MCF 10A (cell line): ENCODE data around the gene C11orf86. TPM values are rescaled to one million over a fixed set of nuclear protein-coding genes. Genes with fewer than 3 reads are reported as not detected.
"Not testable (repeated sequence)": the region's sequence is repeated elsewhere in the genome, so short reads cannot be mapped to it uniquely, and the experiment has no call there.

Experiments used
- BruUV-seq: library from RNA; stranded (reverse); fragments of 400-500 nt; replicated peaks from 2 replicates; lab custom pipeline; 2021; lab: Mats Ljungman, UMichigan
- CTCF ChIA-PET: fragments of 300-600 bp; sonication (Branson Sonifier 250); formaldehyde crosslinking; extraction: SDS; loops from one replicate; lab custom pipeline; 2021; ENCODE audit warnings: antibody characterized with exemption, inconsistent platforms; lab: Yijun Ruan, JAX
- POLR2A ChIA-PET: fragments of 300-600, 350-650 bp; sonication (Branson Sonifier 250); formaldehyde crosslinking; extraction: SDS; loops from one replicate; lab custom pipeline; 2020; ENCODE audit warnings: antibody characterized with exemption, inconsistent platforms; lab: Yijun Ruan, JAX
- DNase-seq: peaks from one replicate; pipeline ENCODE4 v3.0.0-alpha.2; 2018; ENCODE audit not compliant: unreplicated experiment
- H3K27ac Mint-ChIP-seq: one replicate; pipeline ENCODE4 v1.8.0; 2022; ENCODE audit warnings: mild to moderate bottlenecking, low read depth, mixed read lengths; ENCODE audit not compliant: unreplicated experiment
- H3K27me3 Mint-ChIP-seq: one replicate; pipeline ENCODE4 v1.8.0; 2022; ENCODE audit warnings: mixed read lengths; ENCODE audit not compliant: insufficient read depth, unreplicated experiment
- H3K36me3 Mint-ChIP-seq: one replicate; pipeline ENCODE4 v1.8.0; 2022; ENCODE audit warnings: mild to moderate bottlenecking, moderate library complexity, mixed read lengths; ENCODE audit not compliant: insufficient read depth, unreplicated experiment
- H3K4me1 Mint-ChIP-seq: one replicate; pipeline ENCODE4 v1.8.0; 2022; ENCODE audit warnings: mixed read lengths; ENCODE audit not compliant: insufficient read depth, unreplicated experiment
- H3K4me3 Mint-ChIP-seq: one replicate; pipeline ENCODE4 v1.8.0; 2022; ENCODE audit warnings: mild to moderate bottlenecking, moderate library complexity, mixed read lengths; ENCODE audit not compliant: unreplicated experiment
- H3K9me3 Mint-ChIP-seq: one replicate; pipeline ENCODE4 v1.8.0; 2022; ENCODE audit warnings: mixed read lengths; ENCODE audit not compliant: unreplicated experiment
- CTCF ChIP-seq: fragments of 200-600 bp; IDR thresholded peaks from one replicate; pipeline ENCODE4 v1.8.0; 2022; ENCODE audit warnings: antibody characterized with exemption, mild to moderate bottlenecking; ENCODE audit not compliant: unreplicated experiment
- intact Hi-C: fragments of 100-400 bp; cut with micrococcal nuclease; formaldehyde crosslinking; loops from 2 replicates; pipeline ENCODE4 v1.14.1; 2022
- total RNA-seq: library from RNA; stranded (reverse); gene quantifications from 2 replicates; pipeline ENCODE4 v1.2.3, GENCODE V29; 2022

The C11orf86 gene
- total RNA-seq, 1 experiment from 2014 or later, result not detected

- H3K4me1 Mint-ChIP-seq, result peaks cover 44% of the 10 kb centered on the region
- no peaks in the 10 kb centered on the region for H3K36me3 Mint-ChIP-seq
- intact Hi-C loops, result no loop called here
- H3K27ac Mint-ChIP-seq, result no peak overlapping the region
- no peak for TF ChIP-seq CTCF
- no TSS peak for BruUV-seq
- peak; percentile 75 for DNase-seq
- H3K9me3 Mint-ChIP-seq, result no peaks in the 10 kb centered on the region
- POLR2A ChIA-PET, result interaction anchor here (0.6 to 0.9 kb wide), 3 partner anchors 22 to 50 kb away, joined by 3 to 4 read pairs (median 3); partner anchors contain the start of gene PC
- no peaks in the 10 kb centered on the region for H3K27me3 Mint-ChIP-seq
- no peak overlapping the region for H3K4me3 Mint-ChIP-seq
- CTCF ChIA-PET, result interaction anchor here (0.7 kb wide), 1 partner anchor 16 kb away, joined by 3 read pairs; no protein-coding TSS in a partner anchor
Measured at GRCh38 chr11:66985508-66986177, 10.5 kb downstream of the C11orf86 start.

GRCh38 chr11:66986178-66986545 is 11.1 kb downstream of the C11orf86 start:
- POLR2A ChIA-PET, result interaction anchor here (0.6 to 0.9 kb wide), 3 partner anchors 27 to 51 kb away, joined by 3 to 4 read pairs (median 3); partner anchors contain the start of gene PC
- Mint-ChIP-seq H3K4me1 (peaks cover 44% of the 10 kb centered on the region), H3K9me3 (no peaks in the 10 kb centered on the region), H3K27me3 (no peaks in the 10 kb centered on the region), H3K4me3 (no peak overlapping the region), H3K27ac (no peak overlapping the region), H3K36me3 (no peaks in the 10 kb centered on the region)
- intact Hi-C loops, result no loop called here
- BruUV-seq, result no TSS peak
- peak; percentile 75 for DNase-seq
- CTCF ChIA-PET, result interaction anchor here (0.7 kb wide), 1 partner anchor 16 kb away, joined by 3 read pairs; no protein-coding TSS in a partner anchor
- no peak for TF ChIP-seq CTCF

GRCh38 chr11:66987158-66987620 is 12.1 kb downstream of the C11orf86 start:
- Mint-ChIP-seq H3K27ac (no peak overlapping the region), H3K36me3 (no peaks in the 10 kb centered on the region), H3K27me3 (no peaks in the 10 kb centered on the region), H3K9me3 (no peaks in the 10 kb centered on the region), H3K4me1 (peaks cover 41% of the 10 kb centered on the region), H3K4me3 (no peak overlapping the region)
- intact Hi-C loops, result no loop called here
- POLR2A ChIA-PET, result interaction anchor here (0.8 kb wide), 1 partner anchor 52 kb away, joined by 4 read pairs; no protein-coding TSS in a partner anchor
- no peak for TF ChIP-seq CTCF
- no peak for DNase-seq
- CTCF ChIA-PET, result no interaction called here
- BruUV-seq, result no TSS peak

- intact Hi-C loops, result no loop called here
- POLR2A ChIA-PET, result interaction anchor here (0.7 kb wide), 1 partner anchor 36 kb away, joined by 3 read pairs; no protein-coding TSS in a partner anchor
Measured at GRCh38 chr11:66987924-66988637, 13.0 kb downstream of the C11orf86 start.

GRCh38 chr11:66988741-66989140 is 13.6 kb downstream of the C11orf86 start:
- H3K4me3 Mint-ChIP-seq, H3K27me3 Mint-ChIP-seq, H3K36me3 Mint-ChIP-seq, H3K9me3 Mint-ChIP-seq, H3K27ac Mint-ChIP-seq, DNase-seq, CTCF ChIA-PET, BruUV-seq, intact Hi-C loops: not testable (repeated sequence)
- peaks cover 28% of the 10 kb centered on the region for H3K4me1 Mint-ChIP-seq
- POLR2A ChIA-PET, result interaction anchor here (0.7 to 1.1 kb wide), 3 partner anchors 34 to 53 kb away, joined by 3 to 4 read pairs (median 3); partner anchors contain the start of gene SYT12

More at GRCh38 chr11:66987924-66988637, 13.0 kb downstream of the C11orf86 start:
- CTCF ChIA-PET, result no interaction called here
- Mint-ChIP-seq H3K27ac (no peak overlapping the region), H3K27me3 (no peaks in the 10 kb centered on the region), H3K9me3 (no peaks in the 10 kb centered on the region), H3K36me3 (no peaks in the 10 kb centered on the region), H3K4me3 (no peak overlapping the region), H3K4me1 (peaks cover 32% of the 10 kb centered on the region)
- no peak for DNase-seq
- BruUV-seq, result no TSS peak
- no peak for TF ChIP-seq CTCF
